Cardiac muscle cell (in vitro differentiated cells and primary cell): ENCODE results near the gene CEBPZOS. TPM values are rescaled to one million over a fixed set of nuclear protein-coding genes. Genes with fewer than 3 reads are reported as not detected.
A peak's percentile ranks its signal among the peaks of the same experiment; 100 is the strongest.
"Not testable (repeated sequence)": the region's sequence is repeated elsewhere in the genome, so short reads cannot be mapped to it uniquely, and the experiment has no call there.

Experiments used
- DNase-seq, 2 donors: peaks; one replicate each; pipeline versions ENCODE4 v3.0.0 to v3.0.0-alpha.2; 2010 to 2017; ENCODE audit warnings: low read depth in 1 of 2, low spot score in 1 of 2
- H3K27ac ChIP-seq: fragments of 200-600 bp; sonication (generic); 2 replicates; pipeline ENCODE4 v1.5.1; 2016
- H3K27me3 ChIP-seq: fragments of 200-600 bp; sonication (generic); 2 replicates; pipeline ENCODE4 v1.6.0; 2016; ENCODE audit warnings: control low read depth
- H3K36me3 ChIP-seq: fragments of 200-600 bp; sonication (generic); 2 replicates; pipeline ENCODE4 v1.5.1; 2016; ENCODE audit warnings: control low read depth
- H3K4me1 ChIP-seq: fragments of 200-600 bp; sonication (generic); 2 replicates; pipeline ENCODE4 v1.8.1; 2017; ENCODE audit warnings: low read depth, mild to moderate bottlenecking, mixed run types
- H3K4me3 ChIP-seq: fragments of 200-600 bp; sonication (generic); 2 replicates; pipeline ENCODE4 v1.5.1; 2016; ENCODE audit warnings: mild to moderate bottlenecking
- H3K9me3 ChIP-seq: fragments of 200-600 bp; sonication (generic); 2 replicates; pipeline ENCODE4 v1.5.1; 2017; ENCODE audit warnings: low read depth, mild to moderate bottlenecking, control low read depth
- polyA plus RNA-seq: library from polyadenylated mRNA; unstranded; fragments of >200 nt; fragmentation: Nextera tagmentation; extraction: Ambion mirVana; gene quantifications from 2 replicates; pipeline ENCODE4 v1.2.1, GENCODE V29; 2016
- total RNA-seq: library from RNA; depleted of rRNA; stranded (reverse); fragments of >200 nt; gene quantifications from 2 replicates; pipeline ENCODE4 v1.2.3, GENCODE V29; 2016
- TF ChIP-seq, protein P1 (sequence below): IDR thresholded peaks from 2 replicates; pipeline ENCODE4 v1.5.1; 2012; ENCODE audit warnings: low read depth, mild to moderate bottlenecking, low read length

CEBPZOS gene
- total and polyA plus RNA-seq, 2 experiments from 2014 or later, result 10.6 to 25.4 TPM

DNA sequence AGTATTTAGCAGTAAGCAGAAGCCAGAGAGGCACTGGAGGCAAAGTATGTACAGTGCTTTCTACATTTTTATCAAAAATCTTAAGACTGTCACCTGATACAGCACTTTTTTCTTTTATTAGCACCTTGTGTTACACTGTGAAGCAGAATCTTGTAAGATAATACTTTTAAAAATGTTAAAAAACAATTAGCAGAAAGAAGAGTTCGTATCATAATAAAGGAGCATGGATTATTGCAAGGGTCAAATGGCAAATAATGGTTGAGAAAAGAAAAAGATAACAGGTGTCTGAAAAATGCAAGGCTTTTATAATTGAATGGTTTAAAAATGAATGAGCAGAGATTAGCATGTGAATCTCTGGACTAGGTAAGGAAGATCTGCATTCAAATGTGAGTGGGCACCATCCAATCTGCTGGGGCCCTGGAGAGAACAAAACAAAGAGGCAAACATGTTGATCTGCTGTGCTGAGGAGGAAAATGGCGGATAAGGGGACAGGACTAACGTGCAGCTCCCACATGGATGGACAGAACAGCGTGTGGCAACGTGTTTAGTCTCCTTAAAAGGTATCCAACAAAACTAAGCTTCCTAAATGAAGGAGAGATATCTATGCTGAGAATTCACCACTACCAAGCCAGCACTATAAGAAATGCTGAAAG, 9.5 kb downstream of the CEBPZOS start:
- H3K27ac ChIP-seq, result no peak overlapping the region
- H3K9me3 ChIP-seq, result no peaks in the 10 kb centered on the region
- no peaks in the 10 kb centered on the region for H3K4me1 ChIP-seq
- H3K4me3 ChIP-seq, result no peak overlapping the region
- TF ChIP-seq, protein P1, sequence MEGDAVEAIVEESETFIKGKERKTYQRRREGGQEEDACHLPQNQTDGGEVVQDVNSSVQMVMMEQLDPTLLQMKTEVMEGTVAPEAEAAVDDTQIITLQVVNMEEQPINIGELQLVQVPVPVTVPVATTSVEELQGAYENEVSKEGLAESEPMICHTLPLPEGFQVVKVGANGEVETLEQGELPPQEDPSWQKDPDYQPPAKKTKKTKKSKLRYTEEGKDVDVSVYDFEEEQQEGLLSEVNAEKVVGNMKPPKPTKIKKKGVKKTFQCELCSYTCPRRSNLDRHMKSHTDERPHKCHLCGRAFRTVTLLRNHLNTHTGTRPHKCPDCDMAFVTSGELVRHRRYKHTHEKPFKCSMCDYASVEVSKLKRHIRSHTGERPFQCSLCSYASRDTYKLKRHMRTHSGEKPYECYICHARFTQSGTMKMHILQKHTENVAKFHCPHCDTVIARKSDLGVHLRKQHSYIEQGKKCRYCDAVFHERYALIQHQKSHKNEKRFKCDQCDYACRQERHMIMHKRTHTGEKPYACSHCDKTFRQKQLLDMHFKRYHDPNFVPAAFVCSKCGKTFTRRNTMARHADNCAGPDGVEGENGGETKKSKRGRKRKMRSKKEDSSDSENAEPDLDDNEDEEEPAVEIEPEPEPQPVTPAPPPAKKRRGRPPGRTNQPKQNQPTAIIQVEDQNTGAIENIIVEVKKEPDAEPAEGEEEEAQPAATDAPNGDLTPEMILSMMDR, result no peak
- DNase-seq, result no peak
- peaks cover 54% of the 10 kb centered on the region for H3K36me3 ChIP-seq
- no peaks in the 10 kb centered on the region for H3K27me3 ChIP-seq

DNA sequence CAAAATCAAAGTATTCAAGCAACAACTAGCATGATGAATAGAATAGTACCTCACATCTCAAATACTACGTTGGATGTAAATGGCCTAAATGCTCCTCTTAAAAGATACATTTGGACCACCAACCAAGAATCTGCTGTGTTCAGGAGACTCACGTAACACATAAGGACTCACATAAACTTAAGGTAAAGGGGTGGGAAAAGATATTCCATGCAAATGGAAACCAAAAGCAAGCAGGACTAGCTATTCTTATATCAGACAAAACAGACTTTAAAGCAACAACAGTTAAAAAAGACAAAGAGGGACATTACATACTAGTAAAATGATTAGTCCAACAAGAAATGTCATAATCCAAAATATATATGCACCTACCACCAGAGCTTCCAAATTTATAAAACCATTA, 10.5 kb downstream of the CEBPZOS start:
- DNase-seq, H3K27ac ChIP-seq, H3K4me3 ChIP-seq, H3K27me3 ChIP-seq, H3K4me1 ChIP-seq, H3K9me3 ChIP-seq: not testable (repeated sequence)
- H3K36me3 ChIP-seq, result peaks cover 55% of the 10 kb centered on the region

DNA sequence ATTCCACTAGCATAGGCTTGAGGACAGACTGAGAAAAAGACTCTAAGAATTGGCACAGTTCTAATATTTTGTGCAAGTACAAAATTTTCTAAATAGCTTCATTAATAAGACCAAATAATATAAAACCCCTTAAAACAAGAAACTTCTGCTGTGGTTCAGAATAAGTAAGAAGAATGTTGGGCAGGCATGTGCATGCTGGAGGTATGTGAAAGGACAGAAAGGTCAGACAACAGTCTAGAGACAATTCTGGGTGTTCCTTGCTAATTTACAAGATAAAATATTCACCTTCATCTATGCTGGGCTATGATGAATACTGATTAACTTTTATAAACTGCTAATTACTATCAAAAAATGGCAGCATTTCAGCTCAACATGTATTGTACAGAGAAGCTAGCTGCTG, 14.9 kb downstream of the CEBPZOS start:
- Histone ChIP-seq H3K27ac (no peak overlapping the region), H3K27me3 (no peaks in the 10 kb centered on the region), H3K4me1 (no peaks in the 10 kb centered on the region), H3K36me3 (peaks cover 66% of the 10 kb centered on the region), H3K4me3 (no peak overlapping the region), H3K9me3 (no peaks in the 10 kb centered on the region)
- DNase-seq, result no peak
- TF ChIP-seq, protein P1, result no peak

DNA sequence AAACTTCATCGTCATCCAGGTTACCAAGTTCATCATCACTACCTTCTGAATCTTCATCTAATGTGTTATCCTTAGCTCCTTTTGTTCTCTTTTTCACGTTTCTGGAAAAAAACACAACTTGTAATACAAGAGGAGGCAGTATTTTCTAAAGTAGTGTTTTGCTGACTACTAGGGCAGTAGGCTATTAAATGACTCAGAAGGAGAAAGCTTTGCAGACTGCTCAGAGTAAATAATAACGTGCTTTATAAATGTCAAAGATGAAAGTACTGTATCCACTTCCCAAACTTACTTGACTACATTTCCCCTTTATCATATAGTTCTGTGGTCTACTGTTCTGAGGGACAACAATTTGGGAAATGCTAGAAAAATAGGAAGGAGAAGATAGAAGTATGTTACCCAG, 15.6 kb downstream of the CEBPZOS start:
- H3K9me3 ChIP-seq, result no peaks in the 10 kb centered on the region
- DNase-seq, result no peak
- H3K4me1 ChIP-seq, result no peaks in the 10 kb centered on the region
- no peak overlapping the region for H3K27ac ChIP-seq
- no peak overlapping the region for H3K4me3 ChIP-seq
- H3K27me3 ChIP-seq, result no peaks in the 10 kb centered on the region
- TF ChIP-seq, protein P1, result no peak
- H3K36me3 ChIP-seq, result peaks cover 72% of the 10 kb centered on the region

DNA sequence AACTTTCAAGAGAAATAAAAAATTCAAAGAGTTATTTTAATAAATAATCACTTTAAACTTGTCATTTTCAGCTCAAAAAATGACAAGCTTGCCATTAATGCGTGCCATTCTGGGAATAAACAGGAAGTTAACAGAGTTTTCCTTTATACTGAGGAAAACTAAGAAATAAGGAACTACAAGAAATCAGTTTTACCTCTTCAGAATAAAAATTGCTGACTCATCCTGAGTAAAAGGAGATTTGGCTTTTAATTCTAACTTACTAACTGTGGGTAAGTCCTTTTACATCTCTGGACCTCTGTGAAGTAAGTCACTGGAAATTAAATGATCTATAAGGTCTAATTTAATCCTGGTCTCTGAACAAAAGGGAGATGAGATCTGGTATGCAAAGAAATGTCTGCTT, 19.0 kb downstream of the CEBPZOS start:
- H3K4me3 ChIP-seq, result no peak overlapping the region
- H3K27ac ChIP-seq, result no peak overlapping the region
- no peaks in the 10 kb centered on the region for H3K27me3 ChIP-seq
- TF ChIP-seq, protein P1, result no peak
- peak in 1 of 2 donors; percentile 11 for DNase-seq
- H3K4me1 ChIP-seq, result no peaks in the 10 kb centered on the region
- peaks cover 79% of the 10 kb centered on the region for H3K36me3 ChIP-seq
- no peaks in the 10 kb centered on the region for H3K9me3 ChIP-seq

DNA sequence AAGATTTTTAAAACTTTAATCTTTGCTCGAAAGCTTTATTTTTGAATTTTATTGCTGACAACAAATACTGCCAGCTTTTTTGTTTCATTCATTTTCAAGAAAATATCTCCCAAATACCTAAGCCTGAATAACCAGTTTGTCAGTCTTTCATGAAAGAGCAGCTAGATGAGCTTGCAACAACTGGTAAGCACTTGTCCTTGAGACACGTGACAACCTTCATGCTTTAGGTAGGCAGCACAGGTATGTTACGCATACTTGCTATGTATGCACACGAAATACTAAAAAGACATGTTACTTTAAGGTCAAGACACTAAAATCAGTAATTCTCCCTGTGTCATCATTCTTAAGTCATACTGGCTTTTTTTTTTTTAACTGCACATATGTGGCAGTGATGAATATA, 22.8 kb downstream of the CEBPZOS start:
- DNase-seq, result no peak
- no peaks in the 10 kb centered on the region for H3K4me1 ChIP-seq
- no peaks in the 10 kb centered on the region for H3K9me3 ChIP-seq
- peaks cover 66% of the 10 kb centered on the region for H3K36me3 ChIP-seq
- TF ChIP-seq, protein P1, result no peak
- H3K4me3 ChIP-seq, result no peak overlapping the region
- no peak overlapping the region for H3K27ac ChIP-seq
- no peaks in the 10 kb centered on the region for H3K27me3 ChIP-seq
